Mesodermal cell (in vitro differentiated cells): ENCODE data around the gene PSMG4.

Experiments
- H3K27ac ChIP-seq: 2 replicates; pipeline ENCODE4 v1.7.0; 2013; ENCODE audit warnings: mild to moderate bottlenecking, low read depth, low read length, moderate library complexity; ENCODE audit not compliant: severe bottlenecking
- H3K36me3 ChIP-seq: 2 replicates; pipeline ENCODE4 v1.7.1; 2013; ENCODE audit warnings: mild to moderate bottlenecking, low read length, moderate library complexity; ENCODE audit not compliant: control insufficient read depth, insufficient read depth
- H3K4me1 ChIP-seq: one replicate; pipeline ENCODE4 v1.7.1; 2013; ENCODE audit warnings: mild to moderate bottlenecking, low read length; ENCODE audit not compliant: insufficient read depth, control insufficient read depth, poor library complexity, severe bottlenecking
- H3K4me3 ChIP-seq: 2 replicates; pipeline ENCODE4 v1.7.0; 2013; ENCODE audit warnings: low read length, control low read depth, mild to moderate bottlenecking; ENCODE audit not compliant: insufficient read depth, poor library complexity, severe bottlenecking; ENCODE audit errors: extremely low read depth
- H3K9me3 ChIP-seq: 2 replicates; pipeline ENCODE4 v1.7.1; 2013; ENCODE audit warnings: mild to moderate bottlenecking, low read length, moderate library complexity; ENCODE audit not compliant: control insufficient read depth
- WGBS, 2 experiments: methylation state at CpG; one replicate each; pipeline ENCODE4 v1.1.5; 2013; ENCODE audit warnings: missing lambda C conversion rate in 2 of 2; ENCODE audit not compliant: insufficient coverage in 2 of 2; 5-methylcytosine and 5-hydroxymethylcytosine counted together

Gene PSMG4

GRCh38 chr6:3301506-3301905 lies 42.8 kb downstream of the PSMG4 start:
- no peaks in the 10 kb centered on the region for H3K9me3 ChIP-seq
- H3K27ac ChIP-seq, result no peak overlapping the region
- H3K36me3 ChIP-seq, result no peaks in the 10 kb centered on the region
- 94 to 98% methylated on average over 5 of the region's 8 CpGs for WGBS, 2 experiments
- no peak overlapping the region for H3K4me3 ChIP-seq
- H3K4me1 ChIP-seq, result no peaks in the 10 kb centered on the region

GRCh38 chr6:3303795-3304411 lies 45.2 kb downstream of the PSMG4 start:
- 89% methylated on average over 1 of the region's 3 CpGs for WGBS, 2 experiments
- Histone ChIP-seq H3K4me3 (no peak overlapping the region), H3K27ac (no peak overlapping the region), H3K36me3 (no peaks in the 10 kb centered on the region), H3K4me1 (no peaks in the 10 kb centered on the region), H3K9me3 (no peaks in the 10 kb centered on the region)

GRCh38 chr6:3304500-3305215 lies 45.9 kb downstream of the PSMG4 start:
- whole genome bisulfite sequencing, 2 experiments, result 89% methylated on average over 13 to 14 of the region's 16 CpGs
- no peaks in the 10 kb centered on the region for H3K9me3 ChIP-seq
- H3K4me1 ChIP-seq, result no peaks in the 10 kb centered on the region
- H3K4me3 ChIP-seq, result no peak overlapping the region
- no peak overlapping the region for H3K27ac ChIP-seq
- H3K36me3 ChIP-seq, result no peaks in the 10 kb centered on the region

GRCh38 chr6:3305216-3305565 lies 46.4 kb downstream of the PSMG4 start:
- H3K4me3 ChIP-seq, result no peak overlapping the region
- WGBS, 2 experiments, result 94 to 95% methylated on average over 6 to 7 of the region's 8 CpGs
- H3K36me3 ChIP-seq, result no peaks in the 10 kb centered on the region
- no peaks in the 10 kb centered on the region for H3K9me3 ChIP-seq
- no peaks in the 10 kb centered on the region for H3K4me1 ChIP-seq
- H3K27ac ChIP-seq, result no peak overlapping the region

- Histone ChIP-seq H3K4me1 (no peaks in the 10 kb centered on the region), H3K27ac (no peak overlapping the region), H3K4me3 (no peak overlapping the region), H3K9me3 (no peaks in the 10 kb centered on the region), H3K36me3 (no peaks in the 10 kb centered on the region)
- WGBS, 2 experiments, result 100% methylated on average over 2 of the region's 3 CpGs; no CpG with 5 or more reads in 1 of the 2 experiments
These were observed 47.1 kb downstream of the PSMG4 start for GRCh38 chr6:3305831-3306230.

GRCh38 chr6:3306848-3307247 lies 48.1 kb downstream of the PSMG4 start:
- no peaks in the 10 kb centered on the region for H3K4me1 ChIP-seq

GRCh38 chr6:3307436-3307835 lies 48.7 kb downstream of the PSMG4 start:
- no peaks in the 10 kb centered on the region for H3K36me3 ChIP-seq
- no peaks in the 10 kb centered on the region for H3K4me1 ChIP-seq
- no peak overlapping the region for H3K4me3 ChIP-seq
- WGBS, 2 experiments, result 82 to 86% methylated on average over 9 to 11 of the region's 12 CpGs
- no peaks in the 10 kb centered on the region for H3K9me3 ChIP-seq
- no peak overlapping the region for H3K27ac ChIP-seq

More at GRCh38 chr6:3306848-3307247, 48.1 kb downstream of the PSMG4 start:
- 95 to 98% methylated on average over 6 to 10 of the region's 10 CpGs for WGBS, 2 experiments
- Histone ChIP-seq H3K36me3 (no peaks in the 10 kb centered on the region), H3K9me3 (no peaks in the 10 kb centered on the region), H3K4me3 (no peak overlapping the region), H3K27ac (no peak overlapping the region)

GRCh38 chr6:3308106-3308505 lies 49.4 kb downstream of the PSMG4 start:
- no peaks in the 10 kb centered on the region for H3K36me3 ChIP-seq
- H3K4me1 ChIP-seq, result no peaks in the 10 kb centered on the region
- no peaks in the 10 kb centered on the region for H3K9me3 ChIP-seq
- no peak overlapping the region for H3K27ac ChIP-seq
- no peak overlapping the region for H3K4me3 ChIP-seq
- 92 to 94% methylated on average over 6 of the region's 10 CpGs for whole genome bisulfite sequencing, 2 experiments

- Histone ChIP-seq H3K36me3 (no peaks in the 10 kb centered on the region), H3K4me1 (no peaks in the 10 kb centered on the region), H3K27ac (no peak overlapping the region), H3K9me3 (no peaks in the 10 kb centered on the region), H3K4me3 (no peak overlapping the region)
- 83% methylated on average over 8 to 11 of the region's 11 CpGs for WGBS, 2 experiments
These were observed 50.8 kb downstream of the PSMG4 start for GRCh38 chr6:3309391-3310050.

GRCh38 chr6:3310051-3310448 lies 51.3 kb downstream of the PSMG4 start:
- Histone ChIP-seq H3K27ac (no peak overlapping the region), H3K4me1 (no peaks in the 10 kb centered on the region), H3K4me3 (no peak overlapping the region), H3K36me3 (no peaks in the 10 kb centered on the region), H3K9me3 (no peaks in the 10 kb centered on the region)
- WGBS, 2 experiments, result 91 to 93% methylated on average over 3 of the region's 6 CpGs

GRCh38 chr6:3310703-3311102 lies 52.0 kb downstream of the PSMG4 start:
- Histone ChIP-seq H3K4me3 (no peak overlapping the region), H3K27ac (no peak overlapping the region), H3K36me3 (no peaks in the 10 kb centered on the region), H3K9me3 (no peaks in the 10 kb centered on the region), H3K4me1 (no peaks in the 10 kb centered on the region)
- WGBS, 2 experiments, result 94 to 95% methylated on average over 9 of the region's 9 CpGs
